Sigmoid colon (tissue), 3 donors: ENCODE data around the gene KDM4D.

Source experiments
- CTCF ChIP-seq, 4 experiments: fragments of 450-650 bp in 3 of 4; fragments of 200-600 bp in 1 of 4; IDR thresholded peaks; one replicate each; pipeline ENCODE4 v1.5.1; 2016 to 2019; ENCODE audit warnings: antibody characterized with exemption in 4 of 4, mild to moderate bottlenecking in 3 of 4, moderate library complexity in 2 of 4
- POLR2A ChIP-seq, 2 donors: fragments of 450-650 bp; IDR thresholded peaks; one replicate each; pipeline ENCODE4 v1.6.1; 2016; ENCODE audit warnings: antibody characterized with exemption in 2 of 2, mild to moderate bottlenecking in 2 of 2, moderate library complexity in 2 of 2

- TF ChIP-seq CTCF (IDR thresholded peaks at IDR 0.05) (no peak), POLR2A (IDR thresholded peaks at IDR 0.05) (no peak)
Measured at GRCh38 chr11:94964934-94965333, 8.6 kb upstream of the KDM4D start.
